ENCODE measurements around the gene PSD4. TPM values are rescaled to one million over a fixed set of nuclear protein-coding genes. Genes with fewer than 3 reads are reported as not detected.

Gene PSD4
- total RNA-seq, 1 donor from 2014 or later, result 39.0 TPM

GRCh38 chr2:113185664-113186432, 12.1 kb downstream of the PSD4 start:
- H3K27ac ChIP-seq, result no peak overlapping the region
- no peak overlapping the region for H3K4me3 ChIP-seq
- H3K27me3 ChIP-seq, result no peaks in the 10 kb centered on the region
- no peaks in the 10 kb centered on the region for H3K4me1 ChIP-seq
- DNase-seq (ENCODE audit: extremely low spot score in 2 of 2), result no peak
- no peaks in the 10 kb centered on the region for H3K9me3 ChIP-seq
- intact Hi-C loops (cut with DNase I), result no loop called here
- no peak for TF ChIP-seq POLR2AphosphoS5 (IDR thresholded peaks at IDR 0.05; ENCODE audit: insufficient read depth in 1 of 2, low read depth in 1 of 2)
- H3K36me3 ChIP-seq, result no peaks in the 10 kb centered on the region

DNA sequence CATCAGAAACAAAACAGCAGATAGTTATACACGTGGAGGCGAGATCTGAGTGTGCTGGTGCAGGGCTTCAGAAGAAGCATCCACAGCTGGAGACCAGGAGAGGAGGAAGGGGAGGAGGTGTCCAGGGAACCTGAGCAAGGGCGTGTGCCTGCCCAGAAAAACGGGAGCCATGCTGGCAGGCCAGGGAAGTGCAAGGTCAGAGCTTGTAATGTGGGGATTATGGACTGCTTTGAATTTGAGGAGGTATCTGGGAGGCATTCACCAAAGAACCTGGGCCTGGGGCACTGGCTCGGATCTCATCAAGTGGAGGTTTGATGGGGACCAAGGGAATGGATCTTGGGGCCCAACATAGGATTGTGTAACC, 12.6 kb downstream of the PSD4 start:
- intact Hi-C loops (cut with DNase I), result no loop called here
- no peak for TF ChIP-seq POLR2AphosphoS5 (IDR thresholded peaks at IDR 0.05; ENCODE audit: insufficient read depth in 1 of 2, low read depth in 1 of 2)
- TF ChIP-seq CTCF (IDR thresholded peaks at IDR 0.05), result no peak
- no peak for TF ChIP-seq POLR2A (IDR thresholded peaks at IDR 0.05)
- no peak overlapping the region for H3K27ac ChIP-seq
- no peak for DNase-seq (ENCODE audit: extremely low spot score in 2 of 2)
- H3K4me3 ChIP-seq, result no peak overlapping the region
- H3K9me3 ChIP-seq, result no peaks in the 10 kb centered on the region
- no peaks in the 10 kb centered on the region for H3K27me3 ChIP-seq
- H3K4me1 ChIP-seq, result no peaks in the 10 kb centered on the region
- H3K36me3 ChIP-seq, result no peaks in the 10 kb centered on the region

DNA sequence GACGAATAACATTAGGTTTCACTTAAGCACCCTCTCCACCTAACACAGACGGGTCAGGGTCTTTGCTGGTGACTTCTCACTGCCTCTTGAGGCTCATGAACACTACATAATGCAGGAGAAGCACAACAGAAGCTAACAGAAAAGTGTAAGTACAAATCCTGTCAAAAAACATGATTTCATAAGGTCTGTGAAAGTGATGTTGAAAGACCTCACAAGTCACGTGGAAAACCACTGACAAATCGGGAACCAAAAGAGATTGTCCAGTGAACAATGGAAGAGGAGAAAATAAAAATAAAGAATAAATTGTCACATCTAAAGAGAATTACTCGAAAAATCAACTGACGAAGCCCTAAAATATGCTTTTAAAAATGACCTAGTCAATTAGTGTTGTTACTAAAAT, 14.0 kb downstream of the PSD4 start:
- intact Hi-C loops (cut with DNase I), result no loop called here

GRCh38 chr2:113190871-113191270, 17.1 kb downstream of the PSD4 start:
- intact Hi-C loops (cut with DNase I), result no loop called here
- no peak for DNase-seq (ENCODE audit: extremely low spot score in 2 of 2)
- no peaks in the 10 kb centered on the region for H3K36me3 ChIP-seq

More for the DNA sequence above, 14.0 kb downstream of the PSD4 start:
- DNase-seq (ENCODE audit: extremely low spot score in 2 of 2), result no peak
- no peak overlapping the region for H3K27ac ChIP-seq
- no peaks in the 10 kb centered on the region for H3K27me3 ChIP-seq
- H3K4me1 ChIP-seq, result no peaks in the 10 kb centered on the region
- H3K36me3 ChIP-seq, result no peaks in the 10 kb centered on the region
- H3K4me3 ChIP-seq, result no peak overlapping the region
- no peaks in the 10 kb centered on the region for H3K9me3 ChIP-seq
- TF ChIP-seq CTCF (IDR thresholded peaks at IDR 0.05), result no peak
- no peak for TF ChIP-seq POLR2A (IDR thresholded peaks at IDR 0.05)
- TF ChIP-seq POLR2AphosphoS5 (IDR thresholded peaks at IDR 0.05; ENCODE audit: insufficient read depth in 1 of 2, low read depth in 1 of 2), result no peak

DNA sequence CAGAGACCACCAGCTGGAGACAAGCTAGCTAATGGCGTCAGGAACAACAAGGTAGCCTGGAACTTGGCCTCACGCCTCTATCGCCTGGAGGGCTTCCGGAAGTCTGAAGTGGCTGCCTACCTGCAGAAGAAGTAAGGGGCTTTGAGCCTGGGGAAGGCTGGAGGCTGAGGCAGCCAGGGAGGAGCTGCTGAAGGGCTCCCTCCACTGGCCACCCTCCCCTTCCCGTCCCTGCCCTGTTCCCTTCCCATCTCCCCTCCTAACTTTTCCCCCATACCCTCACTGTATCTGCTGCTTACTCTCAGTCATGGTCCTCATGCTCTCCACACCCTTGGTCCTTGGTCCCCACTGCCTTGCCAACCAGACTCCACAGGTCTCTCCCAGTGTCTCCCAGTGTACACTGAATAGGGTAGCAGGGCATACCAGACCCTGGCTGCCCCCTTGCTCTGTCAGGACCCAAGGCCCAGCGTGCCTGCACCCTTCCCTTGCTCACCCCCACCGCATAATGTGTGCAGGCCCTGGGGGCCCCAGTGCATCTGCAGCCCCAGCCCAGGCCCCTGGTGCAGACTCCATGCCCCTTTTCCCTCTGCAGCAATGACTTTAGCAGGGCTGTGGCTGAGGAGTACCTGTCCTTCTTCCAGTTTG, 18.8 kb downstream of the PSD4 start:
- H3K4me1 ChIP-seq, result no peaks in the 10 kb centered on the region
- no peak overlapping the region for H3K27ac ChIP-seq
- no peaks in the 10 kb centered on the region for H3K27me3 ChIP-seq
- intact Hi-C loops (cut with DNase I), result no loop called here
- TF ChIP-seq CTCF (IDR thresholded peaks at IDR 0.05), result no peak
- TF ChIP-seq POLR2A (IDR thresholded peaks at IDR 0.05), result no peak
- no peak for TF ChIP-seq POLR2AphosphoS5 (IDR thresholded peaks at IDR 0.05; ENCODE audit: insufficient read depth in 1 of 2, low read depth in 1 of 2)
- H3K36me3 ChIP-seq, result no peaks in the 10 kb centered on the region
- H3K4me3 ChIP-seq, result no peak overlapping the region
- DNase-seq (ENCODE audit: extremely low spot score in 2 of 2), result no peak
- H3K9me3 ChIP-seq, result no peaks in the 10 kb centered on the region

More at GRCh38 chr2:113190871-113191270, 17.1 kb downstream of the PSD4 start:
- Histone ChIP-seq H3K27me3 (no peaks in the 10 kb centered on the region), H3K27ac (no peak overlapping the region), H3K4me1 (no peaks in the 10 kb centered on the region), H3K4me3 (no peak overlapping the region), H3K9me3 (no peaks in the 10 kb centered on the region)
- no peak for TF ChIP-seq CTCF (IDR thresholded peaks at IDR 0.05)
- TF ChIP-seq POLR2AphosphoS5 (IDR thresholded peaks at IDR 0.05; ENCODE audit: insufficient read depth in 1 of 2, low read depth in 1 of 2), result no peak
- TF ChIP-seq POLR2A (IDR thresholded peaks at IDR 0.05), result no peak

Data from vagina (tissue), 2 donors.